Kidney (tissue), 14 donors: ENCODE results near the gene PDGFRB. TPM values are rescaled to one million over a fixed set of nuclear protein-coding genes. Genes with fewer than 3 reads are reported as not detected.

Experiments used
- DNase-seq, 5 donors: peaks; one replicate each; pipeline ENCODE4 v3.0.0-alpha.2; 2013 to 2020
- FAIRE-seq: peaks from 2 replicates; lab custom pipeline; 2012; peaks lifted over from hg19 to GRCh38; lab: Jason Lieb, UNC
- H3K27ac ChIP-seq, 2 donors: one replicate each; pipeline ENCODE4 v1.7.0; 2013; ENCODE audit warnings: low read depth in 2 of 2, low read length in 2 of 2, inconsistent platforms in 1 of 2
- H3K27me3 ChIP-seq: one replicate; pipeline ENCODE4 v1.7.1; 2013; ENCODE audit warnings: low read length, inconsistent platforms; ENCODE audit not compliant: control insufficient read depth, insufficient read depth
- H3K36me3 ChIP-seq, 3 donors: one replicate each; pipeline versions ENCODE4 v1.7.0 to v1.7.1; 2013; ENCODE audit warnings: low read length in 3 of 3, control low read depth in 1 of 3, inconsistent platforms in 1 of 3; ENCODE audit not compliant: insufficient read depth in 3 of 3, control insufficient read depth in 2 of 3
- H3K4me1 ChIP-seq, 3 donors: one replicate each; pipeline versions ENCODE4 v1.7.0 to v1.7.1; 2013; ENCODE audit warnings: low read length in 3 of 3, inconsistent platforms in 1 of 3, low read depth in 1 of 3; ENCODE audit not compliant: control insufficient read depth in 2 of 3, insufficient read depth in 2 of 3
- H3K4me3 ChIP-seq, 3 donors: one replicate each; pipeline versions ENCODE4 v1.7.0 to v1.8.1; 2013; ENCODE audit warnings: low read length in 3 of 3, control low read depth in 1 of 3, inconsistent platforms in 1 of 3
- H3K9ac ChIP-seq, 3 donors: one replicate each; pipeline versions ENCODE4 v1.7.0 to v1.7.1; 2013; ENCODE audit warnings: low read length in 3 of 3, control low read depth in 1 of 3, inconsistent platforms in 1 of 3
- H3K9me3 ChIP-seq, 3 donors: one replicate each; pipeline versions ENCODE4 v1.7.0 to v1.7.1; 2013; ENCODE audit warnings: low read length in 3 of 3, control low read depth in 1 of 3, inconsistent platforms in 1 of 3; ENCODE audit not compliant: control insufficient read depth in 2 of 3, insufficient read depth in 1 of 3
- intact Hi-C: fragments of 100-400 bp; cut with DNase I; formaldehyde crosslinking; loops from one replicate; pipeline ENCODE4 v1.11.1; 2022
- polyA plus RNA-seq: library from polyadenylated mRNA; stranded (reverse); fragments of 350-450 nt; fragmentation: Illumina TruSeq; extraction: RNeasy Lipid Tissue Mini Kit (QIAGEN cat#74804); gene quantifications from one replicate; pipeline ENCODE4 v1.2.3, GENCODE V29; 2014; ENCODE audit warnings: low read depth, low replicate concordance; ENCODE audit not compliant: insufficient read depth
- total RNA-seq: library from RNA; stranded (reverse); fragmentation: NEBNext Ultra II Directional; extraction: Animal tissue kit (Norgen Biotek cat#: 25700); gene quantifications from one replicate; pipeline ENCODE4 v1.2.1, GENCODE V29; 2021
- TF ChIP-seq, protein P1 (sequence below): IDR thresholded peaks from 3 replicates; pipeline ENCODE4 v1.5.1; 2012; ENCODE audit warnings: mild to moderate bottlenecking, moderate library complexity, borderline replicate concordance; ENCODE audit not compliant: insufficient read depth; ENCODE audit errors: extremely low read depth
- donor health status: control.
- donor health status: control.
- donor health status: control.
- donor health status: control.
- donor health status: control.
- donor health status: DM: yes; HTN: yes; CAD: no.
- donor health status: Normal renal cell carcinoma (clear cell type).

The PDGFRB gene
- total and polyA plus RNA-seq, 2 donors from 2014 or later: 50.4 to 104 TPM

DNA sequence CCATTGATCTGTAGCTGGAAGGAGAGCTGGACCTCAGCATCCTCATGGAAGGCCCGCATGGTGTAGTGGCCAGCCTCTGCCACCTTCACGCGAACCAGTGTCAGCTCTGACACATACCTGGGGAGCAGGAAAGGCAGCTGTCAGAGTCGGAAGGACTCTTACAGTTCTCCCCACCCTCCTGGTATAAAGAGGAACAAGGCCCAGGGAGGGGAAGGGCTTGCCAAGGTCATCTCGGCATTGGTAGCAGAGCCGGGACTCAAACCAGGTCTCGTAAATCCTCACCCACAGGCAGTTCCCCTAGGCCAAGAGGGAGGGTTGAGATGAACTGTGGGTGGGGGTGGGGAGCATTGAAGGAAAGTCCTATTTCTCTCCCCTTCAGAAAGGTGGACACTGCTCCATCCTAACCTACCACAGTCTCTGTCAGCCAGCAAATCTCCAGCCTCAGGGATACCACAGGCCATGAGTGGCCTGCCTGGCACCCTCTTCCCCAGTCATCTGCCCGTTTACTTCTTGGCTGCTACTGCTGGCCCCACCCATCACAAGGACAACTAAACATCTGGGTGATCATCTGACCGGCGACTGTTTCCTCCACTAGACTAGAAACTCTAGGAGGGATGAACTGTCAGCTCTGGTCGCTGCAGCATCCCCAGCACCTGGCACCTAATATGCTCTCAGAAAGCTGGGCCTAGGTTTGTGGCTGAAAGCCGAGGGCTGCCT is 23.5 kb downstream of the PDGFRB start:
- Histone ChIP-seq H3K4me3 (no peak overlapping the region), H3K9me3 (no peaks in the 10 kb centered on the region), H3K27ac (no peak overlapping the region), H3K27me3 (no peaks in the 10 kb centered on the region), H3K4me1 (peaks cover 2 to 18% (median 7%) of the 10 kb centered on the region in 3 donors), H3K9ac (no peak overlapping the region), H3K36me3 (peaks cover 6 to 19% (median 11%) of the 10 kb centered on the region in 3 donors)
- TF ChIP-seq, protein P1, sequence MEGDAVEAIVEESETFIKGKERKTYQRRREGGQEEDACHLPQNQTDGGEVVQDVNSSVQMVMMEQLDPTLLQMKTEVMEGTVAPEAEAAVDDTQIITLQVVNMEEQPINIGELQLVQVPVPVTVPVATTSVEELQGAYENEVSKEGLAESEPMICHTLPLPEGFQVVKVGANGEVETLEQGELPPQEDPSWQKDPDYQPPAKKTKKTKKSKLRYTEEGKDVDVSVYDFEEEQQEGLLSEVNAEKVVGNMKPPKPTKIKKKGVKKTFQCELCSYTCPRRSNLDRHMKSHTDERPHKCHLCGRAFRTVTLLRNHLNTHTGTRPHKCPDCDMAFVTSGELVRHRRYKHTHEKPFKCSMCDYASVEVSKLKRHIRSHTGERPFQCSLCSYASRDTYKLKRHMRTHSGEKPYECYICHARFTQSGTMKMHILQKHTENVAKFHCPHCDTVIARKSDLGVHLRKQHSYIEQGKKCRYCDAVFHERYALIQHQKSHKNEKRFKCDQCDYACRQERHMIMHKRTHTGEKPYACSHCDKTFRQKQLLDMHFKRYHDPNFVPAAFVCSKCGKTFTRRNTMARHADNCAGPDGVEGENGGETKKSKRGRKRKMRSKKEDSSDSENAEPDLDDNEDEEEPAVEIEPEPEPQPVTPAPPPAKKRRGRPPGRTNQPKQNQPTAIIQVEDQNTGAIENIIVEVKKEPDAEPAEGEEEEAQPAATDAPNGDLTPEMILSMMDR: no peak
- no peak for FAIRE-seq
- intact Hi-C loops: no loop called here
- peak in 1 of 5 donors; percentile 37 for DNase-seq

DNA sequence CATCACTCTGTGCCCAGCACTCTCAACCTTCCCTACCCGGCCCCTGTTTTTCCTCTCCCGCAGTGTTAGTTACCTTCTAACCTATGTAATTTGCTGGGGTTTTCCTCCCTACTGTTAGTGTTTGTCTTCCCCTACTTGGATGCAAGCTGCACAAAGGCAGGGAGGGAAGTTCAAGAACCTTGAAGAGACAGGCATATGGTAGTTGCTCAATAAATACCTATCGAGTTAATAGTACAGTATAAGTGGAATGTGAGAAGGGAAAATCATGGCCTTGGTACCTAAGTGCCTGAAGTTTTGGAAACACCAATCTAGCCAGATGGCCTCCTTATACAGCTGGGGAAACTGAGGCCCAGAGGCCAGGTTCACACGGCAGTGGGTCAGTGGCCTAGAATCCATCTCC is 24.2 kb downstream of the PDGFRB start:
- no peak overlapping the region for H3K27ac ChIP-seq
- H3K27me3 ChIP-seq: no peaks in the 10 kb centered on the region
- TF ChIP-seq, protein P1: no peak
- FAIRE-seq (no peak), DNase-seq (peak in 1 of 5 donors; percentile 18)
- no peak overlapping the region for H3K9ac ChIP-seq
- intact Hi-C loops: no loop called here
- H3K4me3 ChIP-seq: no peak overlapping the region
- peaks cover 0 to 17% (median 7%) of the 10 kb centered on the region in 3 donors for H3K4me1 ChIP-seq
- H3K9me3 ChIP-seq: no peaks in the 10 kb centered on the region
- H3K36me3 ChIP-seq: peaks cover 6 to 19% (median 11%) of the 10 kb centered on the region in 3 donors

GRCh38 chr5:150130493-150130922 is 25.1 kb downstream of the PDGFRB start:
- Histone ChIP-seq H3K4me1 (peaks cover 0 to 14% (median 7%) of the 10 kb centered on the region in 3 donors), H3K36me3 (peaks cover 6 to 19% (median 11%) of the 10 kb centered on the region in 3 donors), H3K4me3 (no peak overlapping the region), H3K27me3 (no peaks in the 10 kb centered on the region), H3K9ac (peak overlapping the region in 1 of 3 donors; percentile 19), H3K27ac (peak overlapping the region in 1 of 2 donors; percentile 11), H3K9me3 (no peaks in the 10 kb centered on the region)
- peak in 1 of 5 donors; percentile 59 for DNase-seq
- no peak for FAIRE-seq
- intact Hi-C loops: no loop called here
- TF ChIP-seq, protein P1: no peak
